Prostate gland (tissue), 2 donors: Measurements from ENCODE around the gene PGP.

Experiments
- CTCF ChIP-seq, 4 experiments: fragments of 200-600 bp in 2 of 4; fragments of 450-650 bp in 2 of 4; sonication (generic) in 2 of 4; IDR thresholded peaks; 1 replicate in 3 of 4; 2 replicates in 1 of 4; pipeline ENCODE4 v1.5.1; 2016 to 2019; ENCODE audit warnings: antibody characterized with exemption in 4 of 4, mild to moderate bottlenecking in 2 of 4, moderate library complexity in 2 of 4
- POLR2A ChIP-seq: fragments of 450-650 bp; IDR thresholded peaks from one replicate; pipeline ENCODE4 v1.6.1; 2016; ENCODE audit warnings: antibody characterized with exemption, mild to moderate bottlenecking

GRCh38 chr16:2205104-2205966 lies 9.3 kb downstream of the PGP start, which contains the start of gene MLST8:
- TF ChIP-seq CTCF (IDR thresholded peaks at IDR 0.05) (peak in 2 of 4 experiments; percentile 34 to 48), POLR2A (peak; percentile 66)
